ENCODE measurements around the gene NCOA1. TPM values are rescaled to one million over a fixed set of nuclear protein-coding genes. Genes with fewer than 3 reads are reported as not detected.
"Not testable (repeated sequence)": the region's sequence is repeated elsewhere in the genome, so short reads cannot be mapped to it uniquely, and the experiment has no call there.

The NCOA1 gene
- total and polyA plus RNA-seq, 3 donors from 2014 or later, result 52.3 to 124 (median 109) TPM

DNA sequence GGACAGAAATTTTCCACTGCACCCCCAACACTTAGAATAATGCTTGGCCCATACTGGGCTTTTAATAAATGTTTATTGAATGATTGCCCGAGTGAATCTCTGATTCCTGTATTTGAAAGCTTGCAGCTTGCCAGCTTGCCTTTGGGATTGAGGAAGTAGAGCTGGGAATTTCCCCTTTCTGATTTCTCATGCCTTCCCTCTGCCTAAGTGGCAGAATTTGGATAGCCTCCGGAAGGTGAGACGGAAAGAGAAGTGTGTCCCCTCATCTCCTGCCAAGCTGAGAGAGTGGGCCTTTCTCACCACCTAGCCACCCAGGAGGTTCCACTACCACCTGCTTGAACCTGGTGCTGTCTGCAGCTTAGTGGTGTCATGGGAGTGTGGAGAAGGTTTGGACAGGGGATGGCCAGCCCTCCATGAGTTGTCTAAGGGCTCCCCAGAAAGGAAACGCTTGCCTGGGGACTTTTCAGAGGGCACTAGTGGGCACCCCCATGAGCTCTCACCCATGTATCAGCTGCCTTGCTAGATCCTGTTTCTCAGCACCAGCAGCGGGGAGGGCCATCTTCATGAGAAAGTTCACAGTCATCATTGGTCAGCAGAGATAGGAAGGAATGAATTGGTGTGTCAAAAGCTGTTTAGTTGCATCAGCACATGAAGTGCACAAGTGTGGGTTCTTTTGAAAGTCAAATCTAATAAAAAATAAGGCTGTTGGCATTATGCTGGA, 8.6 kb upstream of the NCOA1 start:
- Histone ChIP-seq H3K27ac (no peak overlapping the region), H3K4me1 (no peaks in the 10 kb centered on the region), H3K27me3 (no peaks in the 10 kb centered on the region), H3K9me3 (no peaks in the 10 kb centered on the region), H3K36me3 (ENCODE audit: low read depth, missing control alignments) (no peaks in the 10 kb centered on the region), H3K4me3 (no peak overlapping the region)
- intact Hi-C loops (cut with DNase I; ENCODE audit: low total_unique reads), result no loop called here
- DNase-seq, result no peak
- 78 to 91% methylated on average over 4 to 5 of the region's 5 CpGs for WGBS, 2 donors
- no peak for TF ChIP-seq POLR2A (IDR thresholded peaks at IDR 0.05)
- TF ChIP-seq, protein P1, sequence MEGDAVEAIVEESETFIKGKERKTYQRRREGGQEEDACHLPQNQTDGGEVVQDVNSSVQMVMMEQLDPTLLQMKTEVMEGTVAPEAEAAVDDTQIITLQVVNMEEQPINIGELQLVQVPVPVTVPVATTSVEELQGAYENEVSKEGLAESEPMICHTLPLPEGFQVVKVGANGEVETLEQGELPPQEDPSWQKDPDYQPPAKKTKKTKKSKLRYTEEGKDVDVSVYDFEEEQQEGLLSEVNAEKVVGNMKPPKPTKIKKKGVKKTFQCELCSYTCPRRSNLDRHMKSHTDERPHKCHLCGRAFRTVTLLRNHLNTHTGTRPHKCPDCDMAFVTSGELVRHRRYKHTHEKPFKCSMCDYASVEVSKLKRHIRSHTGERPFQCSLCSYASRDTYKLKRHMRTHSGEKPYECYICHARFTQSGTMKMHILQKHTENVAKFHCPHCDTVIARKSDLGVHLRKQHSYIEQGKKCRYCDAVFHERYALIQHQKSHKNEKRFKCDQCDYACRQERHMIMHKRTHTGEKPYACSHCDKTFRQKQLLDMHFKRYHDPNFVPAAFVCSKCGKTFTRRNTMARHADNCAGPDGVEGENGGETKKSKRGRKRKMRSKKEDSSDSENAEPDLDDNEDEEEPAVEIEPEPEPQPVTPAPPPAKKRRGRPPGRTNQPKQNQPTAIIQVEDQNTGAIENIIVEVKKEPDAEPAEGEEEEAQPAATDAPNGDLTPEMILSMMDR (IDR thresholded peaks at IDR 0.05), result no peak

DNA sequence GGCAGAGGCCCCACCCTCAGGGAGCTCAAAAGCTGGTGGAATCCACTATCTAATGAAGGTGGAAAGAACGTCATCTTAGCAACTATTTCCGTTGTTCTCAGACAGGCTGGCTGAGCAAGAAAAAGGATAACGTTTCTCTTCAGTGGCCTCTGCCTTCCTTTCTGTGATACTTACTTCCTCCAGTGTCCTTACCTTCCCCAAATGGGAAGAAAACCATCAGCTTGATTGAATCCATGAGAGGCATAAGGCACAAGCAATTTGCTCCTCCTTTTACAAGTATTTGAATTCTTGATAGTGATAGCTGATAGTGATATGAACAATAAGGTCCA, 8.1 kb upstream of the NCOA1 start:
- no peak overlapping the region for H3K4me3 ChIP-seq
- no peaks in the 10 kb centered on the region for H3K27me3 ChIP-seq
- no peak for TF ChIP-seq POLR2A (IDR thresholded peaks at IDR 0.05)
- TF ChIP-seq, protein P1 (IDR thresholded peaks at IDR 0.05), result no peak
- DNase-seq, result no peak
- H3K9me3 ChIP-seq, result no peaks in the 10 kb centered on the region
- no peaks in the 10 kb centered on the region for H3K36me3 ChIP-seq (ENCODE audit: low read depth, missing control alignments)
- H3K4me1 ChIP-seq, result no peaks in the 10 kb centered on the region
- intact Hi-C loops (cut with DNase I; ENCODE audit: low total_unique reads), result no loop called here
- 68 to 79% methylated on average over 3 of the region's 3 CpGs for WGBS, 2 donors
- H3K27ac ChIP-seq, result no peak overlapping the region

DNA sequence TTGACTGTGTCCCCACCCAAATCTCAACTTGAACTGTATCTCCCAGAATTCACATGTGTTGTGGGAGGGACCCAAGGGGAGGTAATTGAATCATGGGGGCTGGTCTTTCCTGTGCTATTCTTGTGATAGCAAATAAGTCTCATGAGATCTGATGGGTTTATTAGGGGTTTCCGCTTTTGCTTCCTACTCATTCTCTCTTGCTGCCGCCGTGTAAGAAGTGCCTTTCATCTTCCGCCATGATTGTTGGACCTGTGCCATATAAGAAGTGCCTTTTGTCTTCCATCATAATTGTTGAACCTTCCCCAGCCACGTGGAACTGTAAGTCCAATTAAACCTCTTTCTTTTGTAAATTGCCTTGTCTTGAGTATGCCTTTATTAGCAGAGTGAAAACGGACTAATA, 6.4 kb upstream of the NCOA1 start:
- H3K27me3 ChIP-seq; H3K27ac ChIP-seq; H3K4me1 ChIP-seq; H3K4me3 ChIP-seq; H3K36me3 ChIP-seq (ENCODE audit: low read depth, missing control alignments); H3K9me3 ChIP-seq; DNase-seq; intact Hi-C loops (cut with DNase I; ENCODE audit: low total_unique reads): not testable (repeated sequence)
- 89 to 92% methylated on average over 6 of the region's 6 CpGs for WGBS, 2 donors

DNA sequence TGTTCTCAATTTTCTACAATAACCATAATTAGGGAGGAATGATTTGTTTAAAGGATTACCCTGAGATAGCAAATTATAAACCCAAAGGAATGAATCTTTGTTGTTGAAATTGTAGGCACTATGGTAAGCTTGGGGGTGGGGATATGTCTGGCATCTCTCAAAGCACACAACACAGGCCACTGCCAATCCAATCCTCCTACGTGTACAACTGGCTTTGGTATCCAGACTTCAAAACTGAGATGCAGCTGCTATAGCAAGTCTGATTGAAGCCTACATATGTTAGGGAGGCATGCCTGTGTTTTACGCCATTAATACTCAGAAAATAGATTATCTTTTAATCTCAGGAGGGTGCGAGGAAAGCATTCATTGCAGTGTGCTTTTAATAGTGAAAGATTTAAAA, 5.9 kb upstream of the NCOA1 start:
- Histone ChIP-seq H3K4me1 (peaks cover 8% of the 10 kb centered on the region), H3K36me3 (ENCODE audit: low read depth, missing control alignments) (no peaks in the 10 kb centered on the region), H3K4me3 (no peak overlapping the region), H3K9me3 (no peaks in the 10 kb centered on the region), H3K27ac (no peak overlapping the region), H3K27me3 (no peaks in the 10 kb centered on the region)
- WGBS, 2 donors, result 90 to 91% methylated on average over 3 of the region's 3 CpGs
- no peak for DNase-seq
- TF ChIP-seq, protein P1 (IDR thresholded peaks at IDR 0.05), result no peak
- no peak for TF ChIP-seq POLR2A (IDR thresholded peaks at IDR 0.05)
- intact Hi-C loops (cut with DNase I; ENCODE audit: low total_unique reads), result no loop called here

DNA sequence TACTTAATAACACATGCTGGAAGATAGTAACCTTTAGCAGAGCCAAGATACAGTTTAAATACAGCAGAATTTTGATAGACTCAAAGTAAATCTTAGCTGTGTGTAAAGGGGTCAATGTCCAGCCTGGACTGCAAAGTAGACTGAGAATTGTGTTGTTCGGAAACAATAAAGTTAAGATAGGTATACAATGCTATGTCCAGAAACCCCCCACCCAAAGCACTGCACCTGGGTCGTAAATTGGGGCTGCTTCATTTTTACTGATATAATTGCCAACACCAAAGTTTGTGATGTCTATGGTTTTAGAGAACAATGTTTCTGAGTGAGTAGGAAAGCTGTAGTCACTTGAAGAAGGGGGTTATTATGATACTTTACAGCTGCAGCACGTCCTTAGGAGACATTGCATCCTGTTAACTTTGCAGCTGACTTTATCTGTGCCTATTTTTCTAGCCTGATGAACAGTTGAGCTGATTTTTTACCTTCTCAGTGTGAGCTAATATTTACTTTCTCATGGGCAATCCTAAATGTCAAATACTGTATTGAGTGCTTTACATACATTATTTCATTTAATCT, 4.3 kb upstream of the NCOA1 start:
- H3K4me1 ChIP-seq, result peaks cover 8% of the 10 kb centered on the region
- intact Hi-C loops (cut with DNase I; ENCODE audit: low total_unique reads), result no loop called here
- no peaks in the 10 kb centered on the region for H3K9me3 ChIP-seq
- H3K27me3 ChIP-seq, result no peaks in the 10 kb centered on the region
- H3K4me3 ChIP-seq, result no peak overlapping the region
- TF ChIP-seq POLR2A (IDR thresholded peaks at IDR 0.05), result no peak
- TF ChIP-seq, protein P1 (IDR thresholded peaks at IDR 0.05), result no peak
- H3K36me3 ChIP-seq (ENCODE audit: low read depth, missing control alignments), result no peaks in the 10 kb centered on the region
- H3K27ac ChIP-seq, result no peak overlapping the region
- no peak for DNase-seq
- WGBS, 2 donors, result 82 to 83% methylated on average over 3 of the region's 3 CpGs

Data from testis (tissue), 3 donors.